ENCODE results near the gene ZNF653. TPM values are rescaled to one million over a fixed set of nuclear protein-coding genes. Genes with fewer than 3 reads are reported as not detected.

ZNF653 gene
- total and polyA plus RNA-seq, 2 of the 8 experiments (the other 6 are each of a cell fraction or from before 2014, with no cell fraction given) = 7.0 to 7.9 TPM

GRCh38 chr19:11547929-11548700 is 42.5 kb upstream of the ZNF653 start (continued):
- TF ChIP-seq SIX5 (IDR thresholded peaks at IDR 0.05; ENCODE audit: low read depth, low read length) = no peak
- TF ChIP-seq CREB1 (IDR thresholded peaks at IDR 0.05) = no peak
- no peak for TF ChIP-seq SRF (IDR thresholded peaks at IDR 0.05; ENCODE audit: low read depth, low read length)
- no peak for TF ChIP-seq GTF2F1 (IDR thresholded peaks at IDR 0.05; ENCODE audit: borderline replicate concordance, low read depth, low read length)
- no peak for TF ChIP-seq YY1 (IDR thresholded peaks at IDR 0.05; ENCODE audit: low read depth, low read length)
- TF ChIP-seq SP1 (IDR thresholded peaks at IDR 0.05; ENCODE audit: low read depth, low read length) = no peak
- TF ChIP-seq SUZ12 (IDR thresholded peaks at IDR 0.05; ENCODE audit: low read length) = no peak
- no peak for TF ChIP-seq NRF1 (IDR thresholded peaks at IDR 0.05; ENCODE audit: low read depth, low read length)
